Spinal cord (tissue), 10 donors: ENCODE results near the gene SLMAP. TPM values are rescaled to one million over a fixed set of nuclear protein-coding genes. Genes with fewer than 3 reads are reported as not detected.

Experiments
- DNase-seq, 6 donors: peaks; one replicate each; pipeline versions ENCODE4 v3.0.0 to v3.0.0-alpha.2; 2013 to 2015; ENCODE audit warnings: low spot score in 6 of 6, low read depth in 4 of 6
- H3K27ac ChIP-seq: one replicate; pipeline ENCODE4 v1.5.1; 2013; ENCODE audit warnings: low read depth, low read length, control low read depth
- H3K27me3 ChIP-seq: one replicate; pipeline ENCODE4 v1.6.1; 2013; ENCODE audit warnings: low read length; ENCODE audit not compliant: control insufficient read depth, insufficient read depth
- H3K36me3 ChIP-seq: one replicate; pipeline ENCODE4 v1.6.1; 2013; ENCODE audit warnings: low read length; ENCODE audit not compliant: control insufficient read depth, insufficient read depth
- H3K4me1 ChIP-seq: one replicate; pipeline ENCODE4 v1.6.1; 2013; ENCODE audit warnings: low read length; ENCODE audit not compliant: control insufficient read depth, insufficient read depth
- H3K4me3 ChIP-seq: one replicate; pipeline ENCODE4 v1.5.1; 2013; ENCODE audit warnings: low read depth, low read length, control low read depth
- H3K9me3 ChIP-seq: one replicate; pipeline ENCODE4 v1.6.1; 2013; ENCODE audit warnings: low read length; ENCODE audit not compliant: control insufficient read depth, insufficient read depth
- WGBS: methylation state at CpG from one replicate; pipeline ENCODE4 v1.1.5; 2013; ENCODE audit warnings: missing lambda C conversion rate; ENCODE audit not compliant: insufficient coverage; 5-methylcytosine and 5-hydroxymethylcytosine counted together
- polyA plus RNA-seq, 2 donors: library from polyadenylated mRNA; unstranded; fragments of 120-200 nt; gene quantifications; one replicate each; pipeline ENCODE4 v1.2.1, GENCODE V29; 2013; ENCODE audit not compliant: insufficient read length in 2 of 2
- total RNA-seq, 2 donors: library from RNA; depleted of rRNA in 1 of 2; stranded (reverse); fragments of 120-200 nt in 1 of 2; fragments of >200 nt in 1 of 2; gene quantifications; one replicate each; pipeline versions ENCODE4 v1.2.3 to v1.2.4, GENCODE V29; 2013 to 2014
- donor health status: healthy.

The SLMAP gene
- total and polyA plus RNA-seq, 4 donors: 36.3 to 80.9 (median 40.6) TPM

GRCh38 chr3:57787867-57788623, 31.9 kb downstream of the SLMAP start:
- Histone ChIP-seq H3K4me3 (no peak overlapping the region), H3K36me3 (no peaks in the 10 kb centered on the region), H3K4me1 (no peaks in the 10 kb centered on the region), H3K27ac (no peak overlapping the region), H3K9me3 (no peaks in the 10 kb centered on the region), H3K27me3 (no peaks in the 10 kb centered on the region)
- 90% methylated on average over 2 of the region's 2 CpGs for WGBS
- no peak for DNase-seq

- no peaks in the 10 kb centered on the region for H3K27me3 ChIP-seq
- no peaks in the 10 kb centered on the region for H3K4me1 ChIP-seq
- no peak for DNase-seq
- no peak overlapping the region for H3K4me3 ChIP-seq
- no peaks in the 10 kb centered on the region for H3K36me3 ChIP-seq
- no peak overlapping the region for H3K27ac ChIP-seq
- 38% methylated on average over 3 of the region's 3 CpGs for WGBS
- H3K9me3 ChIP-seq: no peaks in the 10 kb centered on the region
These were observed 32.5 kb downstream of the SLMAP start for GRCh38 chr3:57788624-57789018.

- WGBS: no CpG with 5 or more reads among the region's 2 CpGs
- H3K4me1 ChIP-seq: no peaks in the 10 kb centered on the region
These were observed 35.1 kb downstream of the SLMAP start for GRCh38 chr3:57791245-57791644.

GRCh38 chr3:57792198-57792597, 36.1 kb downstream of the SLMAP start:
- no peaks in the 10 kb centered on the region for H3K9me3 ChIP-seq
- no CpG with 5 or more reads among the region's 1 CpG for WGBS
- no peaks in the 10 kb centered on the region for H3K36me3 ChIP-seq
- H3K4me3 ChIP-seq: no peak overlapping the region
- DNase-seq: no peak
- no peaks in the 10 kb centered on the region for H3K27me3 ChIP-seq
- no peak overlapping the region for H3K27ac ChIP-seq
- no peaks in the 10 kb centered on the region for H3K4me1 ChIP-seq

More at GRCh38 chr3:57791245-57791644, 35.1 kb downstream of the SLMAP start:
- Histone ChIP-seq H3K4me3 (no peak overlapping the region), H3K9me3 (no peaks in the 10 kb centered on the region), H3K27me3 (no peaks in the 10 kb centered on the region), H3K27ac (no peak overlapping the region), H3K36me3 (no peaks in the 10 kb centered on the region)
- DNase-seq: no peak

DNA sequence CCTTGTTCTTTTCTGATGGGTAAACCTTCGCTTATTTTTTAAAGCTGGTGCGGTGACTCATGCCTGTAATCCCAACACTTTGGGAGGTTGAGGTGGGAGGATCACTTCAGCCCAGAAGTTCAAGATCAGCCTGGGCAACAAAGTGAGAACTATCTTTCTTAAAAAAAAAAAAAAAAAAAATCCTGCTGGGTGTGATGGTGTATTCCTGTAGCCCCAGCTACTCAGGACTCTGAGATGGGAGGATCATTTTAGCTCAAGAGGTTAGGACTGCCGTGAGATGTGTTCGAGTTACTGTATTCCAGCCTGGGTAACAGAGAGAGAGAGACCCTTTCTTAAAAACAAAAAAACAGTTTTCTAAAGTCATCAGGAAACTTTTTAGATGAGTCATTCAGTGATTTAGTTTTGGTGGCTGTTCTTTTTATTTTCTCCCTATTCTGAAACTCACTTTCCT, 37.7 kb downstream of the SLMAP start:
- H3K27me3 ChIP-seq: no peaks in the 10 kb centered on the region
- WGBS: no CpG with 5 or more reads among the region's 4 CpGs
- no peaks in the 10 kb centered on the region for H3K36me3 ChIP-seq
- H3K4me3 ChIP-seq: no peak overlapping the region
- H3K9me3 ChIP-seq: no peaks in the 10 kb centered on the region
- no peak for DNase-seq
- H3K4me1 ChIP-seq: no peaks in the 10 kb centered on the region
- H3K27ac ChIP-seq: no peak overlapping the region

GRCh38 chr3:57794501-57794900, 38.4 kb downstream of the SLMAP start:
- H3K27me3 ChIP-seq: no peaks in the 10 kb centered on the region
- DNase-seq: no peak
- WGBS: 100% methylated on average over 1 of the region's 4 CpGs
- H3K27ac ChIP-seq: no peak overlapping the region
- H3K4me3 ChIP-seq: no peak overlapping the region
- no peaks in the 10 kb centered on the region for H3K9me3 ChIP-seq
- no peaks in the 10 kb centered on the region for H3K36me3 ChIP-seq
- no peaks in the 10 kb centered on the region for H3K4me1 ChIP-seq

DNA sequence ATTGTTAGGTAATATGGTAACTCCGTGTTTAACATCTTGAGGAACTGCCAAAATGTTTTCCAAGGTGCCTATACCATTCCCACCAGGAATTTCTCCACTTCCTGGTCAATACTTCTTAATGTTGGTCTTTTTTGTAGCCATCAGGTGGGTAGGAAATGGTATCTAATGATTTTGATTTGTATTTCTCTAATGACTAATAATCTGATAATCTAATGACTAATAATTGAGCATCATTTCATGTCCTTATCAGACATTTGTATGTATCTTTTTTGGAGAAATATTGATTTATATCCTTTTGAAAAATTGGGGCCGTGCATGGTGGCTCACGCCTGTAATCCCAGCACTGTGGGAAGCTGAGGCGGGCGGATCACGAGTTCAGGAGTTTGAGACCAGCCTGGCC, 38.8 kb downstream of the SLMAP start:
- no peaks in the 10 kb centered on the region for H3K9me3 ChIP-seq
- WGBS: 100% methylated on average over 2 of the region's 6 CpGs
- no peaks in the 10 kb centered on the region for H3K36me3 ChIP-seq
- H3K4me1 ChIP-seq: no peaks in the 10 kb centered on the region
- no peak for DNase-seq
- H3K4me3 ChIP-seq: no peak overlapping the region
- H3K27me3 ChIP-seq: no peaks in the 10 kb centered on the region
- no peak overlapping the region for H3K27ac ChIP-seq

DNA sequence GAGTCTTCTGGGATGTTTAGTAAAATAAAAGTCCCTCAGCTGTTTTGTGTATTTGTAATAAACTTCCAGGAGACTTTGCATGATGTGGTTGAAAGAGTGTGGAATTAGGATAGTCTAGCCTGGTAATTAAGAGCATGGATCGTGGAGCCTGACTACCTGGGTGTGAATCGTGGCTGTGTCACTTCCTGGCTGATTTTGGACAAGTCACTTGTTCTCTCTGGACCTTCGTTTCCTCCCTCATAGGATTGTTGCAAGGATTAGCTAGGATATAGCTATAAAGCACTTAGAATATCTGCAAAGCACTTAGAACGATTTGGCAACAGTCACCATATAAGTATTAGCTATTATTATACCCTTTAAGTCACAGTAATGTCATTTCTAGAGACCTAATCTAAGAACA, 40.2 kb downstream of the SLMAP start:
- Histone ChIP-seq H3K27me3 (no peaks in the 10 kb centered on the region), H3K4me3 (no peak overlapping the region), H3K4me1 (peaks cover 2% of the 10 kb centered on the region), H3K36me3 (no peaks in the 10 kb centered on the region), H3K27ac (no peak overlapping the region), H3K9me3 (no peaks in the 10 kb centered on the region)
- no CpG with 5 or more reads among the region's 4 CpGs for WGBS
- no peak for DNase-seq

- WGBS: 71% methylated on average over 1 of the region's 3 CpGs
- H3K27ac ChIP-seq: no peak overlapping the region
These were observed 41.8 kb downstream of the SLMAP start for GRCh38 chr3:57797701-57798487.

More at GRCh38 chr3:57797701-57798487, 41.8 kb downstream of the SLMAP start:
- no peaks in the 10 kb centered on the region for H3K9me3 ChIP-seq
- no peaks in the 10 kb centered on the region for H3K27me3 ChIP-seq
- H3K4me1 ChIP-seq: peaks cover 7% of the 10 kb centered on the region
- H3K36me3 ChIP-seq: no peaks in the 10 kb centered on the region
- no peak overlapping the region for H3K4me3 ChIP-seq
- DNase-seq: no peak
